SK-N-MC (cell line): ENCODE measurements around the gene ZNF677.

ENCODE experiments used
- EZH2 ChIP-seq: fragments of 200-600 bp; sonication (generic); IDR thresholded peaks from one replicate; pipeline ENCODE4 v1.6.1; 2017; ENCODE audit warnings: antibody characterized with exemption
- FOXP2 ChIP-seq: optimal IDR thresholded peaks from 2 replicates; pipeline ENCODE3; 2011; ENCODE audit warnings: mild to moderate bottlenecking, moderate library complexity; ENCODE audit not compliant: insufficient read depth; ENCODE audit errors: extremely low read length, control extremely low read depth
- POLR2AphosphoS5 ChIP-seq: IDR thresholded peaks from 2 replicates; pipeline ENCODE4 v1.6.1; 2012; ENCODE audit warnings: mild to moderate bottlenecking, low read depth, low read length, borderline replicate concordance

GRCh38 chr19:53272044-53272443 lies 17.4 kb upstream of the ZNF677 start:
- TF ChIP-seq POLR2AphosphoS5 = no peak
- no peak for TF ChIP-seq EZH2
- no peak for TF ChIP-seq FOXP2
